Right ventricle myocardium superior (tissue), 1 donor: ENCODE results near the gene PKIB. TPM values are rescaled to one million over a fixed set of nuclear protein-coding genes. Genes with fewer than 3 reads are reported as not detected.

Experiments used
- ATAC-seq: fragments of 200-7000 bp; cut with Tn5 transposase; one replicate; pipeline ENCODE4 v1.9.1; 2020; ENCODE audit warnings: mild to moderate bottlenecking; ENCODE audit not compliant: poor library complexity
- DNase-seq: peaks from one replicate; pipeline ENCODE4 v3.0.0-alpha.2; 2020
- intact Hi-C: fragments of 100-400 bp; cut with DNase I; formaldehyde crosslinking; loops from one replicate; pipeline ENCODE4 v1.11.2; 2022
- total RNA-seq: library from RNA; stranded (reverse); fragmentation: NEBNext Ultra II Directional; extraction: Animal tissue kit (Norgen Biotek cat#: 25700); gene quantifications from one replicate; pipeline ENCODE4 v1.2.1, GENCODE V29; 2021
- donor health status: DM: no; HTN: yes; CAD: no; lungs with severe emphysema.

PKIB gene
- total RNA-seq, 1 donor from 2014 or later: 0.22 TPM

- ATAC-seq: no peak
- intact Hi-C loops: no loop called here
- DNase-seq: no peak
Measured at GRCh38 chr6:122694602-122695001, 84.4 kb downstream of the PKIB start.

DNA sequence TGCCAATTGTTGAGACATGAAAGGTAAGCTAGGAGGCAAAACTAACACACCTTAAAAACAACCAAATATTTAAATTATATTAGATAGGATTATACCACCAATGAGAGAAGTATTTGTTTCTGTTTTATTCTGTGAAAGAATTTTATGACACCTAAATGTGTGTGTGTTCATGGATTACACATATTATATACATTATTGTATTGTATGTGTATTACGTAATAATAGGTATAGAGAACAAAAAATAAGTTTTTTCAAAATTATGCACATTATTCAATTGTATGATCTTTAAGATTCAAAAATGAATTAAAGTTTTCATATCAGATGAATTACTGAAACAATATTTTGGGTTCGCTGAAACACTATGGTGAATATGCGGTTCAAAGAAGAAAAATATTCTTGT is 85.0 kb downstream of the PKIB start:
- ATAC-seq (no peak), DNase-seq (no peak)
- intact Hi-C loops: no loop called here

DNA sequence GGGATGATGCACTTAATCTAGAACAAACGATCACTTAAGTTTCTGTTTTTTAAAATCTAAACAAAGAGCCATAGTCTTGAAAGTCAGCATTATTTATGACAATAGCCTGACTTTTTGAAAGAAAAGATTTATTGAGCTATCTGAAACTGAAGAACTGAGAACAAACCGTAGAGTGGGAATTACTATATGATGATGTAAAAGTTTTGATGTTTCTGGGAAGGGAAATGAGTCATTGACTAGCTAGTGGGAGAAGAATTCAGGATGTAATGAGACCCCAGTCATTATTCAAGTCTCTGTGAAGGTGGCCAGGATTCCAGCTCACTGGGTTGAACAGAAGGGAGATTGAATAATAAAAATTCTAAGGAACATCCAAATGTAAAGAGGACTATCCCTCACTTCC is 85.9 kb downstream of the PKIB start:
- ATAC-seq: no peak
- intact Hi-C loops: no loop called here
- no peak for DNase-seq

DNA sequence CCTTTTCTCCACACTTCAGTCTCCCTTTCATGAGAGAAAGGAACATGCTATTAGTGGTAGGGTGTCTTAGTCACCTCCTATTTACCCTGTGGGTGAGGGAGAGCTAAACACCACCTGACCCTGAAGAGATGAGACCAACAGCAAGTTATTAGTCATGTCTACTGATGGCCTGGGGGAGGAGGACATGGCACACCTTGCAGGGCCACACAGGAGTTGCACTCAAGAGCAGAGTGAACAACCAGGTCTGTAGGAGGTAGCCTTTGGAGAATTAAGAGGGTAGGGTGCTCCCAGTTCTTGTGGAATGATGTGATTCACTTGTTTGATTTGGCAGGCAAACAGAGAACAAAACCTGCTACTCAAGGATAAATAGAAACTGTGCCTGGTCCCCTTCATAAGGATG is 86.6 kb downstream of the PKIB start:
- no peak for ATAC-seq
- intact Hi-C loops: no loop called here
- no peak for DNase-seq

- DNase-seq (no peak), ATAC-seq (no peak)
- intact Hi-C loops: no loop called here
Measured at GRCh38 chr6:122697458-122697857, 87.3 kb downstream of the PKIB start.

- intact Hi-C loops: no loop called here
- ATAC-seq: no peak
- no peak for DNase-seq
Measured at GRCh38 chr6:122701666-122702065, 91.5 kb downstream of the PKIB start.

- DNase-seq (no peak), ATAC-seq (no peak)
- intact Hi-C loops: no loop called here
Measured at GRCh38 chr6:122702841-122703240, 92.6 kb downstream of the PKIB start.

GRCh38 chr6:122704066-122704465 is 93.9 kb downstream of the PKIB start:
- ATAC-seq: no peak
- no peak for DNase-seq
- intact Hi-C loops: no loop called here

GRCh38 chr6:122709922-122710512 is 99.8 kb downstream of the PKIB start:
- ATAC-seq: no peak
- intact Hi-C loops: no loop called here
- DNase-seq: no peak

- DNase-seq (no peak), ATAC-seq (no peak)
- intact Hi-C loops: no loop called here
Measured at GRCh38 chr6:122710908-122711635, 100.9 kb downstream of the PKIB start.

DNA sequence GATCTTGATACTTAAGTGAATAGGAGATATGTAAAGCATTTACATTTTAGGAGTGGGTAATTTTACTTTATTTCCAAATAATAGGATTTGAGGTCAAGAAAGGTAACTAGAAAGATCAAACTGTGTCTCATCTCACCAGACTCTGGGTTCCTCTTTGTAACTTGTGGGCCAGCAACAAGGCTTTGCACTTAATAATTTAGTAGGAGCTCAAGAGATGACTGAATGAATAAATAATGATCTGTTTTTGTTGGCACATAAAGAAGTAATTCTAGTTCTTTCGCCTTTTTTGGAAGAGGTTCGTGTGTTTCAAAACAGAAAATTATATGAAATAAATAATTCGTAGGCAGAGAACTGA is 101.9 kb downstream of the PKIB start:
- ATAC-seq (no peak), DNase-seq (no peak)
- intact Hi-C loops: no loop called here

DNA sequence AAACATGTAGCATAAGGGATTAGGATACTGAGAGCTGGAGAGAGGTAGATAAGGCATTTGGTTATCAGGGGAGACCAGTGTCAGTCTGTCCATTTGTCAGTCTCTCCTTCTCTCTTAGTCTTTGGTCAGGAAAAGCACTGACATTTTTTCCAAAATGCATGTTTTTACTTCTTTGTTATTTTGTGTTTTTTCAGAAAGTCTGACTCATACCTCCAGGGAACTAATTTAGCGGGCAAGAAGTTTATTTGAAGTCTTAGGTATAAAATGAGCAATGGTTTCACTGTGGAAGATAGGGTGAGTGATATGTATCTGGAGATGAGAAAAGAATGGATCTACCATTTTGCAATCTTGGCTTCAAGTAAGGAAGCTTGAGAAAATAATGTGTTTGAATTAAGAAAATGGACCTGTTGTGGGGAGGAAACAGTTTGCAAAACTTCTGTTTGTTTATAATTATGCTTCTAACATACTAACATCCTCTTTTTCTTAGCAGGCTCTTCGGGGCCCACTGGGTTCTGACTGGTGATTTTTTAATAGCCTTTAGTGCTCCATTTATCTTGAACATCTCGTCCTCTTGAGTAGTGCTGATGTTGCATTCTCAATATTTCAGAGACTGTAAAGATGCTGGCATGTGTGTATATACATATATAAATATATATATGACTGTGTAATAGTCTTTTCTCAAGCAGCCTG is 102.4 kb downstream of the PKIB start:
- DNase-seq (no peak), ATAC-seq (no peak)
- intact Hi-C loops: no loop called here

DNA sequence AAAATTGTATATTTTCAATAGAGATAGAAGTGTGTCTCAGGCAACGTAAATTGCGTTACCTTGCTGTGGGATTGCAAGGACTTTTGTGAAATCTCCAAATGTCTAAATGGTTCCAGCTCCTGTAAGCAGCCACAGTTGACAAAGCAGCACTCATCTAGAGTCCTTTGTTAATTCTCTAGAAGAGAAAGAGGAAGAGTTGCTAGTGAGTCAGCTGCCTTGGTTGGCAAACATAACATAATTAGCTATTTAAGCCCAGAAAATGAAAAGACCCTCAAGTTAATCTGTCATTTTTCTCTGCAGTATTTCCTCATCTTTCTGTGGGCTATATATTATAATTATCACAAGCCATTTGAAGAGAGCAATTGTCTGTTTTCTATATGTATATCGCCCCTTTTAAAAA is 102.9 kb downstream of the PKIB start:
- ATAC-seq (no peak), DNase-seq (no peak)
- intact Hi-C loops: no loop called here

DNA sequence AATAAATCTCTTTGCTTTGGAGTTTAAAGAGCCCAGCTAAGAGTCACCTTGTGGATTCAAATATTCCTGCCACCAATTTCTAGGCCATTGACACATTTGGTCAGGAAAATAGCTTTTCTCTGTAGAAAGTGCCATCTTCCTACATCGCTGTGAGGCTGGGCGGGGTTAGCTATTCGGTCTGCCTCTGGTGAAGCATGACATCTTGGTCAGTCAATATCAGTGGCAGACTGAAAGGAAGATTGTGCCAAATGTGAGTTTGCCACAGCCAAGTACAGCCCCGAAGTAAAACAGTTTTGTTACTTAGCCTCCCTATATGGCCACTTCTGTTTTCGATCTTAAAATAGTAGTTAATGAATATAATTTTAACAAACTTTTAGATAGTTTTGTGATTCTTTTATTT is 103.9 kb downstream of the PKIB start:
- ATAC-seq (no peak), DNase-seq (no peak)

DNA sequence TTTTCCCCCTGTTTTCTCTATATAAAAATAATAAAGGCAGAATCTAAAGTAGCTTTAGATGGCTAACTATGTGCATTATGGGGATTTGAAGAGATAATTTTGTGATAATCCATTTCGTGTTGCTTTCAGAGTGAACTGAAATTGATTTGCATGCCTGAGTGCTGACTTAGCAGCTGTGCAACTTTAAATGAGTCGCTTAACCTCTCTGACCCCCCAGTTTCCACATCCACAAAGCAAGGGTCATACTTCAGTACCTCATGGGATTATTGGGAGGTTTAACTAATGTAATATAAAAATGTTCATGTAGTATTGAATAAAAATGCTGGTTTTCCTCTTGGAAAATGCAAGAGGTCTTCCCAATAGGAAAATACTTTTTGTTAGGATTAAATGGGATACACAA is 105.5 kb downstream of the PKIB start:
- DNase-seq: no peak
- ATAC-seq: no peak
- intact Hi-C loops: no loop called here

More for the DNA sequence above, 103.9 kb downstream of the PKIB start:
- intact Hi-C loops: no loop called here

- intact Hi-C loops: no loop called here
- ATAC-seq (peak; percentile 46), DNase-seq (no peak)
Measured at GRCh38 chr6:122717350-122717749, 107.1 kb downstream of the PKIB start.

GRCh38 chr6:122718616-122719015 is 108.4 kb downstream of the PKIB start:
- ATAC-seq (no peak), DNase-seq (no peak)
- intact Hi-C loops: no loop called here

- DNase-seq: no peak
- intact Hi-C loops: no loop called here
Measured at GRCh38 chr6:122719176-122719575, 109.0 kb downstream of the PKIB start.

DNA sequence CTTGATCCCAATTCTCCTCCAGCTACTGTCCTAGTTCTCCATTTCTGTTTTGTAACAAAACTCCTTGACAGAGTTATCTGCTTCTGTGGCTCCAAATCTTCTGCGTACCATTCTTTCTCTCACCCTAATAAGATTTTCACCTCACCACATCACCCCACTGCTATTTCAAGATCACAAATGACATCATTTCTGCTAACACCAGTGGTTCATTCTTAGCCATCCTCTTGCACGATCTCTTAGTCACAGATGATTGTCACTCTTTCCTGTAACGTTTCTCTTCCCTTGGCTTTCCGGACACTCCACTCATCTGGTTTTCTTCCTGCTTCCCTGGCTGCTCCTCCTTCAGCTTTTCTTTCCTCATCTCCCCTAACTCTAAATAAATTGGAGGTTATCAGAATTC is 112.5 kb downstream of the PKIB start:
- ATAC-seq (no peak), DNase-seq (no peak)
- intact Hi-C loops: no loop called here

More at GRCh38 chr6:122719176-122719575, 109.0 kb downstream of the PKIB start:
- ATAC-seq: no peak

GRCh38 chr6:122726649-122727048 is 116.4 kb downstream of the PKIB start:
- intact Hi-C loops: no loop called here
- no peak for ATAC-seq
- no peak for DNase-seq
